ENCODE results near the gene RANBP3L. TPM values are rescaled to one million over a fixed set of nuclear protein-coding genes. Genes with fewer than 3 reads are reported as not detected.

The RANBP3L gene
- total and polyA plus RNA-seq, 10 of the 15 experiments (the other 5 are each of a cell fraction or from before 2014, with no cell fraction given), result 0.02 to 0.29 (median 0.06) TPM; not detected in 4

DNA sequence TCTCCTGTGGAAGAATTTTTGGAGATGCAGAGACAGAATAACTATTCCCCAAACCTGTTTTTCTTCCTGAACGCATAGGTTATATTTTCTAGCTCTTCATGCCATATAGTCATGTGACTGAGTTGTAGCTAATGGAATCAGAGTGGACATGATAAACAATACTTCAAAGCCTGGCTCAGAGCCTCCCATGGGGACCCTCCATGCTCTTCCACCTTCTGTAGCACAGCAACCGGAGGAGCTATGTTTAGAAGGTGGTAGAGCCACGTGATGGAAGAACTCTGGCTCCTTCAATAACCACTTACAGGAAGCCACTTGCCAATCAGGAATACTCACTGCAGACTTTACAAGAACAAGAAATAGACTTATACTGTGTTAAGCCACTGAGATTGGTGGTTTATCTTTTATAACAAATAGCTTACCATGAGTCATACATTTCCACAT, 99.2 kb downstream of the RANBP3L start (continued):
- no peak for TF ChIP-seq POLR2AphosphoS5 (IDR thresholded peaks at IDR 0.05; ENCODE audit: low read length)

GRCh38 chr5:36200513-36200912, 101.2 kb downstream of the RANBP3L start:
- no peak overlapping the region for H3K4me3 ChIP-seq
- no TSS peak for BruUV-seq (replicated peaks)
- H3K4me1 ChIP-seq (ENCODE audit: control insufficient read depth, insufficient read depth, low read length), result no peaks in the 10 kb centered on the region
- H3K9ac ChIP-seq (ENCODE audit: control insufficient read depth, insufficient read depth, low read length), result no peak overlapping the region
- no peaks in the 10 kb centered on the region for H3K9me3 ChIP-seq (replicated peaks; ENCODE audit: control insufficient read depth, insufficient read depth, low read length)
- WGBS (ENCODE audit: insufficient coverage, insufficient replicate concordance, low lambda C conversion rate, missing lambda C conversion rate), result 97% methylated on average over 4 of the region's 4 CpGs
- no peaks in the 10 kb centered on the region for H3K27me3 ChIP-seq (replicated peaks in 1 of 2; ENCODE audit: control insufficient read depth in 2 of 2, insufficient read depth in 2 of 2, low read length in 1 of 2)
- no peak overlapping the region for H3K27ac ChIP-seq (ENCODE audit: control insufficient read depth, insufficient read depth)
- H4K20me1 ChIP-seq (ENCODE audit: control insufficient read depth, insufficient read depth), result no peaks in the 10 kb centered on the region
- TF ChIP-seq NRF1 (conservative IDR thresholded peaks at IDR 0.05; ENCODE audit: low read depth, low read length), result no peak
- TF ChIP-seq, protein P1, sequence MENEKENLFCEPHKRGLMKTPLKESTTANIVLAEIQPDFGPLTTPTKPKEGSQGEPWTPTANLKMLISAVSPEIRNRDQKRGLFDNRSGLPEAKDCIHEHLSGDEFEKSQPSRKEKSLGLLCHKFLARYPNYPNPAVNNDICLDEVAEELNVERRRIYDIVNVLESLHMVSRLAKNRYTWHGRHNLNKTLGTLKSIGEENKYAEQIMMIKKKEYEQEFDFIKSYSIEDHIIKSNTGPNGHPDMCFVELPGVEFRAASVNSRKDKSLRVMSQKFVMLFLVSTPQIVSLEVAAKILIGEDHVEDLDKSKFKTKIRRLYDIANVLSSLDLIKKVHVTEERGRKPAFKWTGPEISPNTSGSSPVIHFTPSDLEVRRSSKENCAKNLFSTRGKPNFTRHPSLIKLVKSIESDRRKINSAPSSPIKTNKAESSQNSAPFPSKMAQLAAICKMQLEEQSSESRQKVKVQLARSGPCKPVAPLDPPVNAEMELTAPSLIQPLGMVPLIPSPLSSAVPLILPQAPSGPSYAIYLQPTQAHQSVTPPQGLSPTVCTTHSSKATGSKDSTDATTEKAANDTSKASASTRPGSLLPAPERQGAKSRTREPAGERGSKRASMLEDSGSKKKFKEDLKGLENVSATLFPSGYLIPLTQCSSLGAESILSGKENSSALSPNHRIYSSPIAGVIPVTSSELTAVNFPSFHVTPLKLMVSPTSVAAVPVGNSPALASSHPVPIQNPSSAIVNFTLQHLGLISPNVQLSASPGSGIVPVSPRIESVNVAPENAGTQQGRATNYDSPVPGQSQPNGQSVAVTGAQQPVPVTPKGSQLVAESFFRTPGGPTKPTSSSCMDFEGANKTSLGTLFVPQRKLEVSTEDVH (IDR thresholded peaks at IDR 0.05; ENCODE audit: low read depth, partially characterized antibody), result no peak
- TF ChIP-seq NR2C1 (IDR thresholded peaks at IDR 0.05), result no peak
- TF ChIP-seq RUNX3 (IDR thresholded peaks at IDR 0.05; ENCODE audit: low read length), result no peak
- no peak for TF ChIP-seq CBX5 (IDR thresholded peaks at IDR 0.05; ENCODE audit: low read depth)
- no peak for TF ChIP-seq MTA3 (IDR thresholded peaks at IDR 0.05; ENCODE audit: borderline replicate concordance, low read length)
- intact Hi-C loops (cut with micrococcal nuclease; ENCODE audit: unreplicated experiment), result no loop called here
- SMC1A ChIA-PET (ENCODE audit: uncharacterized antibody, unreplicated experiment), result no interaction called here
- DNase-seq (ENCODE audit: low read depth, low spot score) (no peak), FAIRE-seq (no peak), ATAC-seq (no peak)
- no peaks in the 10 kb centered on the region for H3K79me2 ChIP-seq (ENCODE audit: control insufficient read depth, insufficient read depth, low read length)
- CTCF ChIA-PET, result no interaction called here
- peaks cover 0 to 3% of the 10 kb centered on the region in 2 experiments; a peak in 2 of 4 replicates for H3K36me3 ChIP-seq (ENCODE audit: control insufficient read depth in 2 of 2, insufficient read depth in 2 of 2, low read length in 1 of 2)
- RAD21 ChIA-PET (ENCODE audit: unreplicated experiment), result no interaction called here
- no peak overlapping the region for H2AFZ ChIP-seq (ENCODE audit: control insufficient read depth, low read depth, low read length)
- no peak overlapping the region for H3K4me2 ChIP-seq (ENCODE audit: control insufficient read depth, insufficient read depth)
- in situ Hi-C loops (cut with MboI), result no loop called here
- POLR2A ChIA-PET, result no interaction called here
